ENCODE results near the gene DCAF12L2.
"Not testable (repeated sequence)": the region's sequence is repeated elsewhere in the genome, so short reads cannot be mapped to it uniquely, and the experiment has no call there.

GRCh38 chrX:126190888-126191287 lies 24.8 kb upstream of the DCAF12L2 start:
- not testable (repeated sequence) for TF ChIP-seq EZH2 (IDR thresholded peaks at IDR 0.05; ENCODE audit: insufficient read depth, poor library complexity, severe bottlenecking); EZH2phosphoT487 (IDR thresholded peaks at IDR 0.05; ENCODE audit: insufficient read depth, low read depth)
